CD4-positive, alpha-beta T cell treated with Interleukin-12 subunit alpha and Interleukin-12 subunit beta, for 1 hour (primary cell): ENCODE data around the gene FEN1.

Experiments used
- DNase-seq: peaks from one replicate; pipeline ENCODE4 v3.0.0-alpha.2; 2020

The FEN1 gene

DNA sequence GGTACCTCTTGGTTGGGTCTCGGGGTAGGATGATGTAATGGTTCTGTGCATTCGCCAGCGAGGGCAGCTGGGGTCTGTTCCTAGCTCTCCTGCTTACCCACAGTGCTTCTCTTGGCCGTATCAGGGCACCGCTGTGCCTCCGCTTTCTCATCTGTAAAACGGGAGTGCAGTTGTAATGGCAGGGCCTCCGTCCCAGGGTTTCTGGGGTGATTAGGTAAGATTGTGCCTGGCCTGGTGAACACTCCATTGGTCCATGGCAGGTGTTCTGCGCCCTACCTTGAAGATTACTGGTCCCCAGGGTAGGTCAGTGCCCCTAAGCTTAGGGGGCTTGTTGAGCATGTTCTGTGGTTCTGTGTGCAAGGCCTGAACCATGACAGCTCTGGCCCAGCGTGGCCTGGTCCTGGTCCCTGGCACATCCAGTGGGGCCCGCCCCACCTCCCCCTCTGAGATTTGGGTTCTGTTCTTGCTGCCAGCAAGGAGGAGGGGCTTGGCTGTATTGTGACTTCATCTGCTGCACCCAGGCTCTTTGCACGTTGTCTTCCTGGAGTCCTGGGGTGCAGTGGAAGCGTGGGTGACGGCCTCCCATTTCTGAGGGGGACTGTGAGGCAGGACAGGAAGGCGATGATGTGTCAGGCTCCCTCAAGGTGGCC is 35.4 kb upstream of the FEN1 start:
- DNase-seq, result no peak

DNA sequence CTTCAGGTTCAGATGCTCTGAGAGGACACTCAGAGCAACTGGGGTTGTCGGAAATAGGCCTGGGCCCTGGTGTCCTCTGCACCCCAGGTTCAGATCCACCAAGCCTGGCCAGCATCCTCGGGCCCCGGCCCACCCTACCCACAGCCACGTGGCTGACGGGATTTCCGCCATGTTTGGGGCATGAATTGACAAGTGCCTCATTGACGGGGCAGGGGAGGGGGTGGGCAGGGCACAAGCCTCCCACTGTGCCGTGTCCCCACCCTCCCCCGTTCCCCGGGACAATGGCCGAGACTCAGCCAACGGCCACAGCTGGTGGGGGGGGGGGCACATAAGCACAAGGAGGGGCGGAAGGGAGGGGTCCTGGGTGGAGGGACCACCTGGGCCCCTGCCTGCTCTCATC is 31.8 kb upstream of the FEN1 start:
- DNase-seq, result no peak

DNA sequence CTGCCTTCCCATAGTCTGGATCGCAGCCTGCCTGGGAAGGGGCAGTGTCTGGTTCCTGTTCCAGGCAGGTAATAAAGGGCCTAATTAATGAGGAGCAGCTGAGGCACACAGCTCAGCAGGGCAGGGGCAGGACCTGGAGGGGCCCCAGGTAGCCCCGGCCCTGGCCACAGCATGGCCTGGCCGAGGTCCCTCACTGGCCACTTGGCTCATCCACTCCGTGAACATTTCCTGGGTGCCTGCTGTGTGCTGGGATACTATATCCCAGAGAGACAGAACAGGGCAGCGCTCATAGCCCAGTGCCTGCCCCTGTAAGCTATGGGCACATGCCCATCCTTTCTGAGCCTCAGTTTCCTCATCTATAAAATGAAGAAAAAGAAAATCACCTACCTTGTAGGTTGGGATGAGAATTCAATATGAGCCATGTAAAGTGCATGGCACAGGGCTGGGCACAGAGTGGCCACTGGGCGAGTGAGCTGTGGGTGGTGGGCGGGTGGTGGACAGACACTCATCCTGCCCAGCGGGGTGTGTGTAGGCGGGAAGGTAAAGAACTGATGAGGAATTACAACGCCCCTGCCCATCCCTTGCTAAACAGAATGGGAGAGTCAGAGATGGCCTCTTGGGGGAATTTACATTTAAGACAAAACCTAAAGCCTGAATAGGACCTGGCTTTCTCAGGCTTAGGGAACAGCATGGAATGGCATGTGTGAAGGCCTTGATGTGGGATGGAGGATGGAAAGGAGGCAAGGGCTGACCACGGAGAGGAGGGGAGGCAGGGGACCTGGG is 31.1 kb upstream of the FEN1 start:
- no peak for DNase-seq

DNA sequence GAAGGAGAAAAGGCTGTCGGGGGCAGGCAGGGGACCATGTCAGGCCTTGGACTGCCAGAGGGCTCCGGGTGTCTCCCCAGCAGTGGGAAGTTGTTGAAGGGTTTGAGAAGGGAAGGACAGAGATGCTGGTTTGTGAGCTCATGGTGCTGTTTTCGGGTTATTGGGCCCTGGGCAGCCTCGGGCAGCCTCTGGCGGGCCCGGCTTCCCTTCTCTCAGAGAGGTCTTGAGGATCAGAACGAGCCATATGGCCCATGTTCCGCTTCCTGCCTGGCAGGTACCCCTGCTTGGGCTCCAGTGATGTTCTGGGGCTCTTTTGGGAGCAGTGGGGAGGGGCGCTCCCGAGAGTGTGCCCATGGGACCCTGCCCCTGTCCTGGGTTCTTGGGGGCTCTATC is 30.5 kb upstream of the FEN1 start:
- no peak for DNase-seq

DNA sequence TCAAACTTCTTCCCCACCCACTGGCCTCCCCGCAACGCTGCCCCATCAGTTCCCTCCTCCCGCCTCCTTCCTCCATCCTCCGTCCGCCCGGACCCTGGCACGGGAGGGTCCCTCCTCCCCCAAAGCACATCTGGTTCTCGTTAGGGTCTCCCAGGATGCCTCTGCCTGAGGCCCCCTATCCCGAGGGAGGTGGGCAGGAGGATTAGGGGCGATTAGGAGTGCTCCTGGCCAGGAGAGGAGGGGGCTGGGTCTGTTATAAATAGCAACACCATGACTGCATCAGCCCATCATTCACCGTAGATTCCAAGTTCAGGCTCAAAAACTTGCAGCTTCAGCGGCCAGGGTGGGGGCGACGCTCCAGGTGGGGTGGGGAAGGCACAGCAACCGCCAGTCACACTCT is 29.9 kb upstream of the FEN1 start:
- DNase-seq, result no peak

DNA sequence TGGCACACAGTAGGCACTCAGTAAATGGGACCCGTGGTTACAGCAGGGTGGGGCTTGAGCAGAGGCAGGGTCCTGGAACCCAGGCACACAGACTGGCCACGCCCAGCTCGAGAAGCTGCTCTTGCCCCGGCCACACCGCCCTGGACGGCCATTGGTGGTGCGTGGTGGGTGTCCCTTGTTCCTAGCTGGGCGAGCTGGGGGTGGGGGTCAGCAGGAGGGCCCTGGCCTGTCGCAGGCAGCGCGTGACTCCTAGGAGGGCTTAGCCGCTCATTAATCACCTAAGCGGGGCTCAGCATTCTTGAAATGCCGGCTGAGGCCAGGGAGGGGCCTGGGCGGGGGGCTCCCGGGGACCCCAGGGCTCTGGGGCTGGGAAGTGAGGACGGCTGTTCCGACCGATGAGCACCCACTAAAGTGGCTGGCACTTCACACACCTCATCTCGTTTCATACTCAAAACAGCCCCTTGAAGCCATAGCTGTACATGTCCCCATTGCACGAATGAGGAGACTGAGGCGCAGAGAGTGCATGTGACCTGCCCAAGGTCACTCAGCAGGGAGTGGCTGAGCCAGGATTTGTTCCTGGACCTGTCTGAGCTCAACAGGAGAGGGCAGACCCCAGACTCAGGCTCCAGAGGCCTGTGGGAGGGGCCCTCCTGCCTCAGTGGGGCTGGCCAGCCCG is 28.6 kb upstream of the FEN1 start:
- DNase-seq, result no peak

DNA sequence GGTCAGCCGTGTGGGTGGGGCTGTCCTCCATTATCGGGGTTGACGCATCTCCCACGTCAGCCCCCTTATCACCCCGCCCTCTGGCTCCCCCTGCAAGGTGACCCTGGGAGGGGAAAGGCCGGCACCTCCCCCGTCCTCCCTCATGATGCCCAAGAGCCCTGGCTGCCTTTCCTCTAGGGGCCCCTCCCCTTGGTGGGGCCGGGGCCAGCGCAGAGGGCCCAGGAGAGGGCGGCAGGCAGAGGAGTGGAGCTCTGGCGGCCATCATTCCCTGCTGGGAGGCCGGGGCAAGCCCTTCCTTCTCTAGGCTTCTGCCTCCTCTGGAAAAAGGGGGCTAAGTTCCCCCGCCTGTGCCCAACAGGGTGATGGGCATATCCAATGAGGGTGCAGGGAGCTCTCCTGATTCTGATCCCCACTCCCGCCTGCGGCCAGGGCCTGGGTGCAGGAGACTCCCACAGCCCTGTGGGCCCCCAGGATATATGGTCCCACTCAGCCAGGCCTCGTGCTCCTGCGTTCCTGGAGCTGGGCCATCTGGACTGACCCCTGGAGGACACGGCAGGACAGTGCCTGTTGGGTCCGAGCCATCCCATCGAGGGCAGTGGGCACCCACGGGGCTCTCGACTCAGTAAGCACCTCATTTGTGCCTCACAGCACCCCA is 28.0 kb upstream of the FEN1 start:
- DNase-seq, result no peak

DNA sequence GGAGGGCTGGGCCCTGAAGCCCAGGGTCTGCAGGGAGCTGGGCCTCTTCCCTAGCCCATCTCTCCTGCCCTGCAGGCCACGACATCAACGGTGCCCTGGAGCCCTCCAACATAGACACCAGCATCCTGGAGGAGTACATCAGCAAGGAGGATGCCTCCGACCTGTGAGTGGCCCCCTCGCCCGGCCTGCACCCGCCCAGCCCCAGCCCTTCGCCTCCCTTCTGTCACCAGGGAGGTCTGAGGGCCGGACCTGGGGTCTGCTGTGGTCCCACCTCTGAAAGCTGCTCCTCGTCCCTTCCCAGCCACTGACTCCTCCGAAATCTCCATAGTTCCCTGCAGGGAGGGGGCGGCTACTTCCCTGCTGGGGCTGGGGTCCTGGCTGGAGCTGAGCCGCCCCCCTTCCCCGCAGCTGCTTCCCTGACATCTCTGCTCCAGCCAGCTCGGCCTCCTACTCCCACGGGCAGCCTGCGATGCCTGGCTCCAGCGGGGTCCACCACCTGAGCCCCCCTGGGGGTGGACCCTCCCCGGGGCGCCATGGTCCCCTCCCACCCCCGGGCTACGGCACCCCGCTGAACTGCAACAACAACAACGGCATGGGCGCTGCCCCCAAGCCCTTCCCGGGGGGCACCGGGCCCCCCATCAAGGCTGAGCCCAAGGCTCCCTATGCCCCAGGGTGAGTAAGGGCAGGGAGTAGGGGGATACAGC is 27.0 kb upstream of the FEN1 start:
- DNase-seq, result no peak

DNA sequence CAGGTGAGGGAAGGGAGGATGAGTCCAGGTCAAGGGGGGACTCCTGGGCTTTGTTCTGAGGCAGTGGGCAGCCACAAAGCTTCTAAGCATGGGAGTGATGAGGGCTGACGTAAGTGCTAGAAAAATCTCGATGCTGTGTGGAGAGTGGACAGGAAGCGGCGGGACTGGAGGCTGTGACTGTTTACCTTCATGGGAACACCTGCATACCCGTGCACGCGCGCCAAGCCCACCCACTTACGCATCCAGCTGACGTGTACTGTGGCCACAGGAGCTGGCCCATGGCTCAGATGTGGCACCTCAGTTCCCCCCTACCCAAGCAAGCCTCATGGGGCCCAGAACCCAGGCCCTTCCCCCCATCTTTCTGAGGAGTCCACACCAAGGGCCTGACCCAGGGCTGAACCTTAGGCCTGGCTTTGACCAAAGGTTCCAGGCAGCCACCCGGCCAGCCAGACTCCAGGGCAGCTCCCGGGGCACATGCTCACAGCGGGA is 26.3 kb upstream of the FEN1 start:
- no peak for DNase-seq

DNA sequence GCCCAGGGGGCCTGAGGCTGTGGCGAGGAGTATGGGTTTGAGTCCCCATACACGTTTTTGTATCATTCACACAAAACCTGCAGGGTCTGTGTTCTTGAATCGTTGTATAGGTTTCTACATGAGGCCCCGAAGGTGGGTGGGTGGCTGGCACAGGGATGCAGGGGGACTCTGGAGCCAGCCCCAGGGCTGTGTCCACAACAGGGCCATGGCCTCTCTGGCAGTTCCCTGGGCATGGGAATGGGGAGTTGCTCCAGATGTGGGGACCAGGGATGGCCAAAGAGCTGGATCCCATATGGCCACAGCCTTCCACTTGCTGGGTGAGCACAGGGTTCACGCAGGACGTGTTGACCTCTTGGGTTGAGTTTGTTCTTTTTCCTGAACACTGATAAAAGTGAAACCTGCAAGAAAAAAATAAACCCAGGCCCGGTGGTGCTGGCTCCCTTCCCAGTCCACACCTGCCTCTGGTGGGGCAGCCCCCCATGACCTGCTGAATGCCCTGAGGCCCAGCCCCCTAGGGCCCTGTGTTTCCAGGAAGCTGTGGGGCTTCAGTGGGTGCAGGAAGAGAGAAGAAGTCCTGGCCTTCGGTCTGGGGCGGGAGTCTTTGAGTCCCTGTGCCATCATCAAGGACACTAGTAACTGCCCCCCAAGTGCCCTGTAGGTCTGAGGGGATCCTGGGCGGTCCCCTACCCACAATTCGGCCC is 24.2 kb upstream of the FEN1 start:
- no peak for DNase-seq

DNA sequence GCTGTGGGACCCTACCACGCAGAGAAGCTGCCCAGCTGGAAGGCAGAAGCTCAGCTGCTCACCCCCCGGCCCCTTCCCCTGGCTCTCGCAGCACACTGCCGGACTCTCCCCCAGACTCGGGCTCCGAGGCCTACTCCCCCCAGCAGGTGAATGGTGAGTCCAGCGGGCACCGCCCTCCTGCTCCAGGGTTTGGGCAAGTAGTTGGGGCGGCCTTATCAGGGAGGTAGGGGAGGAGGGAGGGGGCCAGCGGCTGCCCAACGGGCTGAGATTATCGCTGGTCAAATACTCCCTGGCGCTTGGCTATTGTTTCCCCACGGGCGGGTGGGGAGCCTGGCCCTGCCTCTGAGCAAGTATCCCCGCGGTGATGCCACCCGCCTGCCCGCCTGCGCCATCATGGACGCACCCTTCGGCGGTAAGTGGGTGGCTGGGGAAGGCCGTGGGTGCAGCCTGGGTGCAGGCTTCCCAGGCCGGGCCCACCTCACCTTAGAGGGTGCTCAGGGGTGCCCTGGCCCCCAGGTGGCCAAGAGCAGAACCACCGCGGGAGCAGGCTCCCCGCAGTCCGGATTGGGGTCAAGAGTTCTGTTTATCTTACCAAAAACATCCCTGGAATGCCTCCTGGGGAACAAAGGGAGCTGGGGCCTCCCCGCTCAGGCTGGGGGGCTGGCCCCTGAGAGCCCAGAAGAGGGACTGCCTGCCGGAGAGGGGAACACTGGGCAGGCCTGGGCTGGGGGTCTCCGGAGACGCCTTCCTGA is 23.4 kb upstream of the FEN1 start:
- no peak for DNase-seq

DNA sequence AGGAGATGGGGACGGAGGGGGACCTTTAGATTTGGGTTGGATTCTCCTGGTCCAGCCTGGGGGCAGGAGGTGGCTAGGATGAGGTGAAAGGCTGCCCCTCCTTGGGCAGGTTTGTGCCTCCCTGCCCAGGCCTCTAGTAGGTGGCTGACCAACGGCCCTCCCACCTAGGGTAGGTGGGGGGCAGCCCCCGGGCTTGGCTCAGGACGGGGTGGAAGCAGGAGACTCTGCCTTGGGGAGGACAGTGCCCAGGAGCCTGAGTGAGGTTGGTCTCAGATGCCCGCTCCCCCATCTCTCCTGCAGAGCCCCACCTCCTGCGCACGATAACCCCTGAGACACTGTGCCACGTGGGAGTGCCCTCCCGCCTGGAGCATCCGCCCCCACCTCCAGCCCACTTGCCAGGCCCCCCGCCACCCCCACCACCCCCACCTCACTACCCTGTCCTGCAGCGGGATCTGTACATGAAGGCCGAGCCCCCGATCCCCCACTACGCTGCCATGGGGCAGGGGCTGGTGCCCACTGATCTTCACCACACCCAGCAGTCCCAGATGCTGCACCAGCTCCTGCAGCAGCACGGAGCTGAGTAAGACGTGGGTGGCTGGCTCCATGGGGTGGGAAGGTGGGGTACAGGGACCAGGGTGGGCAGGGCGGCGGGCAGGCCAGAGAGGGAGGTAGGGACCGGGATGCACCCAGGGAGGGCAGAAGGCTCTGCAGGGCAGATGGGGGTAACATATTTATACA is 22.6 kb upstream of the FEN1 start:
- no peak for DNase-seq

DNA sequence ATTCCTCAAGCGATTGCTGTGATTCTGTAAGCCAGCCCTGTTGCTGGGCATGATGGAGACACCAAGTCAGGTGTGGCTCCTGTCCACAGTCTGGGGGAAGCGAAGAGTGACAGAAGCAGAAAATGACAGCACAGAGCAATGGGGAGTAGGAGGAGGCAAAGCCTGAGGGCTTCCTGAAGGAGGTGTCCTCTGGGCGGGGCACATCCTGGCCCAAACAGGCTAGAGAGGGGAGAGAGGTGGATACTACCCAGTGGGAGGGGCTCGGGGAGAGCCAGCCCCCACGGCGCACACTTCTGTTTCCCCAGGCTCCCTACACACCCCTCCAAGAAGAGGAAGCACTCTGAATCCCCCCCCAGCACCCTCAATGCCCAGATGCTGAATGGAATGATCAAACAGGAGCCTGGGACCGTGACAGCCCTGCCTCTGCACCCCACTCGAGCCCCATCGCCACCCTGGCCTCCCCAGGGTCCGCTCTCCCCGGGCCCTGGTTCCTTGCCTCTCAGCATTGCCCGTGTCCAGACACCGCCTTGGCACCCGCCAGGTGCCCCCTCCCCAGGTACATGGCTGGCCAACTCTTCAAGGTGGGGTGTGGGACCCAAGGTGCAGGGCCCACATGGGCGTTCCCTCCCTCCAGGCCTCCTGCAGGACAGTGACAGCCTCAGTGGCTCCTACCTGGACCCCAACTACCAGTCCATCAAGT is 21.4 kb upstream of the FEN1 start:
- no peak for DNase-seq

DNA sequence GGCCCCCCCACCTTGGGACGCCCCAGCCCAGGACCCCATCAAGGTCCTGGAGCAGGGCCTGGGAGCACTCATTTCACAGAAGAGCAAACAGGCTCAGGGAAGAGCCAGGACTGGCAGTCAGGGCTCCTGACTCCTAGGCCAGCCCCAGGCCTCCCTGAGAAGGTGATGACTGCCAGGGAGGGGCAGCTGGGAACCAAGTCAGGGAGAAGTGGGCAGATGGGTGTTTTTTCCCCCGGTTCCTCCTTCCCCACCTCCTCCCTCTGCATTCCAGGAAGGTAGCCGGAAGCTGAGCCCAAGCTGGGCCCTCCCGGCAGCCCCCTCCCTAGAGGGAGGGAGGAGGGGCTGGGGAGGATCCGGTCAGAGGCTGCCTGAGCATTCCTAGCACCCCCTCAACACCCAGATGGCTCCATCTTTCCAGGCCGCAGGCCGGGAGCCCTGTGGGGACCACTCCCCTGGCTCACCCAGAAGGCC is 20.7 kb upstream of the FEN1 start:
- DNase-seq, result no peak

DNA sequence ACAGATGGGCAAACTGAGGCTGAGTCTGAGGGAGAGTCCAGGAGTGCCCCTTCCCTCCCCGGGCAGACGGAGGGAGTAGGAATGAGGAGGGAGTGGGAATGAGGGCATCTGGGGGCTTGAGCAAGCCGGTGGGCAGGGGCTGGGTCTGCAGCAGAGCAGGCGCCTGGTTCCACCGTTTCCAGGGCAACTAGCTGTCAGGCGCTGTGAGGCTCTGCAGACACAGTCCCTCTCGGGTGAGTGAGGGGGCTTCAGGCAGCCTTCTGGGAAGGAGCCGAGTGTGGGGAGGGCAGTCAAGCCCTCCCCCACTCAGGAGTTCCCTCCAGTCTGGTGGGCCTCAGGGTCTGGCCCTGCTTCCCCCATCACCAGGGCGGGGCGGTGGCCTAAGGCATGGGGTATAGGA is 19.4 kb upstream of the FEN1 start:
- DNase-seq, result no peak

DNA sequence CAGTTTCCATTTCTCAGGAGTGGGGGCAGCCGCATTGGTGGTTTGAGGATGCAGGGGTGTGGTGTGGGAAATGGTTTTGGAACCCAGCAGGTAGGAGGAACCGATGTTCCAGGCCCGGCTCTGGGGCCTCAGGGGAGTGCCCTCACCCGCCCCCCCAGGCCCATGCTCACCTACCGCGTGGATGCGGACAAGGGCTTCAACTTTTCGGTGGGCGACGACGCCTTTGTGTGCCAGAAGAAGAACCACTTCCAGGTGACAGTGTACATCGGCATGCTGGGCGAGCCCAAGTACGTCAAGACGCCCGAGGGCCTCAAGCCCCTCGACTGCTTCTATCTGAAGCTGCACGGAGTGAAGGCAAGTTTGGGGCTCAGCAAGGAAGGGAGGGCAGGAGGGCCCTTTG is 18.9 kb upstream of the FEN1 start:
- no peak for DNase-seq

DNA sequence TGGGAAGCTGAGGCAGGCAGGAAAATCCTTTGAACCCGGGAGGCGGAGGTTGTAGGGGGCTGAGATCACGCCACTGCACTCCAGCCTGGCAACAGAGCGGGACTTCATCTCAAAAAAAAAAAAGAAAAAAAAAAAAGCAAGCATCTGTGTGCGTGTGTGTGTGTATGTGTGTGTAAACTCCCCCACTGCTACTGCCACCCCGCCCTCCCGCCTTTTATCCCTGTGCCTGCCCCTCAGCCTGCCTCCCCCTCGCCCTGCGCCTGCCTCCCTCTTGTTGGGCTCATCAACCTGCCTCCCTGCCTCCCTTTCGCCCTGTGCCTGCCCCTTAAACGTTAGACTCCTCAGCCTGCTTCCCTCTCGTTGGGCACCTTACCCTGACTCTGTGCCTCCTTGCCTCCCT is 18.3 kb upstream of the FEN1 start:
- DNase-seq, result no peak

DNA sequence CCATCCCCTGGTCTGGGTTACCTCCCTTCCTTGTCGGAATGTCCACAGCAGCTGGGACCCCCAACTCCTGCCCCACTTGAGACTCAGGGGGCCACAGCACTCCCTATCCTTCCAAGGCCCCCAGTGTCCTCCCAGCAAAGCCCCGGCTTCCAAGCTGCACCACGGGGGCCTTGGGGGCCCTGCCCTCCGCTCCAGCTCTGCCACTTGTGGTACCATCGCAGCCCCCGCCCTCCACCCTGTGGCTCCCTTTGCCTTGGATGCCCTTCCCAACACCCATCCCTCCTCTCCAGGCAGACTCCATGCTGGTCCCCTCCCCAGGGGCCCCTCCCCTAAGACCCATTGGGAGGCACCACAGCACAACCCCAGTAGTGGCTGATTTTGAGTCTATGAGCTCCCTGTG is 17.6 kb upstream of the FEN1 start:
- no peak for DNase-seq

DNA sequence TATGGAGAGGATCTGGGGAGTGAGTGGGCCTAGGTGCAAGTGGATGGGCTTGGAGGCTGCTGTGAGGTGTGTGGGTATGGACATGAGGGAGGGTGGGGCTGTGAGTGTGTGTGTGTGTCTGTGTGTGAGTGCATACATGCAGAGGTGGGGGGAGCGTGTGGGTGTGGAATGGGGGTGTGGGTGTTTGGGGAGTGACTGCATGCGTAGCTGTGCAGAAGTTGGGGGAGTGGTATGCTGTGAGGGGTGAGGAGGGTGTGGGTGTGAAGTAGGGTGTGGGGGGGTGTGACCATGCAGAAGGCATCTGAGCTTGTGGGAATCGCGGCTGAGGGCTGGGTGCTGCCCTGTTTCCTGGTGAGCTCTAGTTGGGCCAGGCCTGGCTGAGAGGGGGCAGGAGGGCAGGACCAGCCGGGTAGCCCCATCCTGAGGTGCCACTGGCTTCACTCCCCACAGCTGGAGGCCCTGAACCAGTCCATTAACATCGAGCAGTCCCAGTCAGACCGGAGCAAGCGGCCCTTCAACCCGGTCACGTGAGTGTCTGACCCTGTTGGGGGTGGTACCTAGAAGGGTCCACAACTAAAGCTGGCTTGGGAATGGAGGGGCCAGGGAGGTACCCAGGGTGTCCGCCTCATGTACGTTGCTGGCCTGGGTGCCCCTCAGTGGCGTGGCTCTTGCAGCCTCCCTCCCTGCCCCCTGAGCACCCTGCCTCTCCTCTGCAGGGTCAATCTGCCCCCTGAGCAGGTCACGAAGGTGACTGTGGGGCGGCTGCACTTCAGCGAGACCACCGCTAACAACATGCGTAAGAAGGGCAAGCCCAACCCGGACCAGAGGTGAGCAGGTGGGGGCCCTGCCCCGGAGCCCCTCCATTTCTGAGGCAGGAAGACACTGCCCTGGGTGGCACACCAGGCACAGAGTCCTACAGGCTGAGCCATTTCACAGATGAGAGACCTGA is 16.8 kb upstream of the FEN1 start:
- peak; percentile 35 for DNase-seq
